Measurements from ENCODE around the gene RNU1-2.
"Not testable (repeated sequence)": the region's sequence is repeated elsewhere in the genome, so short reads cannot be mapped to it uniquely, and the experiment has no call there.

Gene RNU1-2

DNA sequence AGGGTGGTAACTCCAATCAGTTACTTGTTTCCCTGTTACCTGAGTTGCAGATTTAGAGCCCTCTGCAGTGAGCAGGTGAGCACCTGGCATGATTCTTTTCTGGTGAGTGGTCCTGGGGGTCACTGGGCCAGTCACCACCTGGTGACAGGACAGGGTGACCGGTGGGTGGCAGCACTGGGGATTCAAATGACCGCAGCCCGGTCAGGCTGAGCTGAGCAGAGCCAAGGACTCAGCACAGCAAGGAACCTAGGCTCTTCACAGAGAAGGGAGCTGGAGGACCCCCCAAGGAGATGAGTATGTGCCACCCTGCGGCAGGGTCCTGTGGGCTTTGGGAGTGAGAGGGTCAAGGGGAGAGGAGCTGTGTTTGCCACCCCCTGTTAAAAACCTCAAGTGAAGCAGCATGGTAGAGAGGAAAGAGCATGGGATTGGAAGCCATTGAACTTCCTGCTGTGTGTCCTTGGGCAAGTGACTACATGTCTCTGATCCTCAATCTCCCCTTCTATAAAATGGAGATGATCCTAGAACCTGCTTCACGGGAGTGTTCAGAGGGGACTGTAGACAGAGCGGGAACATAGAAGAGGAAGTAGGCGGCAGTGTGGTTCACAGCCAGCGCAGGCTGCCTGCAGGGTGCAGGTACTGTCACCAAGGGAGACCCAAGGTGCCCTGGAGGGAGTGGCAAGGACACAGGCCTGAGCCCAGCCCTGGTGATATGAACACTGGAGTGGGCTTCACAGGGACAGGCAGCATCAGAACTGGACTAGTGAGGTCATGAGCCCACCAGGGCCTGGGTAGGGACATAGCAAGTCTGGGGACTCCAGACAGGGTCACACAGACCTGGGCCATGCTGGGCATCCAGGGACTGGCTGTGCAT, 16.3 kb downstream of the RNU1-2 start:
- peak; percentile 27 for DNase-seq

DNA sequence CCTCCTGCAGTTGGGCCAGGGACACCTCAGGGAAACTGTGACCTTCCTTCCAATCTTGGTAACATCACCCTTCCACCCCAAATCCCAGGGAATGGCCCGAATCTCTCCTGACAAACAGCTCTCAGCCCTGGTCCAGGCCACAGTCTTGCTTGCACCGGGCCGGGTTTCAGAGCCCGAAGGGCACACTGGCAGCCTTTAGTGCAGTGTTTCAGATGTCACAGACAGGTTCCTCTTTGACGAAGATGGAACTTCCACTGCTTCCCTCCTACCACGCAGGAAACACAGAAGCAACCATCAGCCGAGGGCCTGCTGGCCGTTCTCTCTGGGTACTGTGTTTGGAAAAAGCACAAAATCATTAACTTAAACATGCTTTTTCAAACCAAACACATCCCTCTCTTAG, 17.0 kb downstream of the RNU1-2 start:
- not testable (repeated sequence) for DNase-seq

DNA sequence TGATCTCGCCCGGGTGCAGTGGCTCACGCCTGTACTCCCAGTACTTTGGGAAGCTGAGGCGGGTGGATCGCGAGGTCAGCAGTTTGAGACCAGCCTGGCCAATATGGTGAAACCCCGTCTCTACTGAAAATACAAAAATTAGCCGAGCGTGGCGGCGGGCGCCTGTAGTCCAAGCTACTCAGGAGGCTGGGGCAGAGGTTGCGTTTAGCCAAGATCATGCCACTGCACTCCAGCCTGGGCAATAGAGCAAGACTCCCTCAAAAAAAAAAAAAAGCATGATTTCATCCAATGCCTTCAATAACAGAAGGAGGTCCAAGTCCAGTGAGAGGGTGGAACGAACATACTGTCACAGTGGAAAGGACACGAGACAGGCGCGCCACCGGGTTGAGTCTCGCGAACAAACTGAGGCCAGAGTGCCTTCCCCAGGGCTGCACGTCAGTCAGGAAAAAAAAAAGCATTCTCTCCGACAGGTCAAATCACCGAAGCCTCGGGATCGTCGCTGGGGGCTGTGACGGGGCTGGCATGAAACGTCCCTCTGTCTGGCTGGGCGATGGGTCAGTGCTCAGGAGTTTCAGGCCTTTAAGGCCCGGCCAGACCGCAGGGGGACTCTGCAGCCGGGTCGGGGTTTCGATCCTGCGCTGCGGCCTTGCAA, 17.5 kb downstream of the RNU1-2 start:
- no peak for DNase-seq

DNA sequence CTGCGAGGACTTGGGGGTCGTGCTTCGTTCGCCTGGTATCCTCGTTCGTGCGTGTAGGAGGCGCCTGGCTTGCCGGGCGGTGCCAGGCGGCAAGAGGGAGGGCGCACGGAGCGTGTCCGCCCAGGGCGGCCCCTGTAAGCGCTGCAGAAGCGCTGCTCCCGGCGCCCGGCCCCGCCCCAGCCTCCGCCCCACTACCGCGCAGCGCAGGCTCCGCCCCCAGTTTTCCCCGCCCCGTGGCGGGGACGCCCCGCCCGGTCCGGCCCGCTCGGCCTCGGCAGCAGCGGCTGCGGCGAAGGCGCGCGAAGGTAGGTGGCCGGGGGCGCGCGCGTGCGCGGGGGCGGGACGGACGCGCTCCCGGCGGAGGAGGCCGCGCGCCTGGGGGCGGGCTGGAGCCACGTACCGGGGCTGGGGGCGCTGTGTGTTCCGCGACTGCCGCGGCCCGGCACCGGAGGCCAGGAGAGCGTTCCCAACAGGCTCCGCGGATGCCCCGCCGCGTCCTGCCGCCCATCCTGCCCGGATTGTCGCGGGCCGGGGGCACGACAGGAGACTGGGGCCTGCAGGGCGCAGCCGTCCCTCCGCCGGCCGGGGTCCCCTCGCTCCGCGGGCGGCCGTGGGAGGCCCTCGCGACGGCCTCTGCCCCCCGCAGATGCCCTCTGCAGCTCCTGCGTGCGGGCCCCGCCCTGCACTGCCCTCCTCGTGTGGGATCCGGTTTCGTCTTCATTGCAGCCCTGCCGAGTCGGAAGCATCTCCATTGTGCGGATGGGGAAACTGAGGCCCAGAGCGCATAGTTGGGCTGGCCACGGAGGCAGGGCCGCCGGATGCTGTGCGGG, 18.3 kb downstream of the RNU1-2 start:
- peak; percentile 97 for DNase-seq

DNA sequence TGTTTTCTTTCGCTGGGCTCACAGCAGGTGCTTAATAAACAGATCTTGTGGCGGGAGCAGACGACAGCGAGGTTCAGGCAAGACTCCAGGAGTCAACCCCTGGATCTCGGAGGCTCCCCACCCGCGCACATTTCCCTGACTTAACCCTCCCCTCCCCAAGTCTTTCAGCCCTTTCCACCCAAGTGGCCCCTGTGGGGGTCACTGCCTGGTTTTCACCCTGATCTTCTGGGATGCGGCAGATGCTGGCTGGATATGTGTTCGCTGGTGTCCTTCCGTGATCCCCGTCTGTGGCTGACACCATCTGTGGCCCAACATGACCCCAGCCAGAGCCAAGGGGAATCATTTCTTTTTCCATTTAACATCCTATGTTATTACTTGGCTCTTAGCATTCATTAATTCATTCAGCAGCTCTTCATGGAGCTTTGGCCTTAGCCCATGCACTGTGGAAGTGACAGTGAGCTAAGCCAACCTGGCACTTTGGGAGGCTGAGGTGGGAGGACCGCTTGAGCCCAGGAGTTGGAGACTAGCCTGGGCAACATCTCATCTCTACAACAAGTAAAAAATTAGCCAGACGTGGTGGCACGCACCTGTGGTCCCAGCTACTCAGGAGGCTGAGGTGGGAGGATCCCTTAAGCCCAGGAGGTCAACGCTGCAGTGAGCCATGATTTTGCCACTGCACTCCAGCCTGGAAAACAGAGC, 19.3 kb downstream of the RNU1-2 start:
- not testable (repeated sequence) for DNase-seq

DNA sequence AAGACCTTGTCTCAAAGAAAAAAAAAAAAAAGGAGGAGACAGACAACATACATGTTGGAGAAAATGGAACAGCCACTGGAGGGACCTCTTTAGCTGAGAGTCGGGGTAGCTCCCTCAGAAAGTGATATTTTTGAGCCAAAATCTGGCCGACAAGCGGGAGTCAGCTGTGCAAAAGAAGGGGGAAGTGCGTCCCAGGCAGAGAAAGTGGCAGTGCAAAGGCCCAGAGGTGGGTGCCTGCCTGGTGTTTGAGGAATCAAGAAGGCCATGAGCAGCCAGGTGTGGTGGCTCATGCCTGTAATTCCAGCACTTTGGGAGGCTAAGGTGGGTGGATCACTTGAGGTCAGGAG, 19.8 kb downstream of the RNU1-2 start:
- DNase-seq = no peak

DNA sequence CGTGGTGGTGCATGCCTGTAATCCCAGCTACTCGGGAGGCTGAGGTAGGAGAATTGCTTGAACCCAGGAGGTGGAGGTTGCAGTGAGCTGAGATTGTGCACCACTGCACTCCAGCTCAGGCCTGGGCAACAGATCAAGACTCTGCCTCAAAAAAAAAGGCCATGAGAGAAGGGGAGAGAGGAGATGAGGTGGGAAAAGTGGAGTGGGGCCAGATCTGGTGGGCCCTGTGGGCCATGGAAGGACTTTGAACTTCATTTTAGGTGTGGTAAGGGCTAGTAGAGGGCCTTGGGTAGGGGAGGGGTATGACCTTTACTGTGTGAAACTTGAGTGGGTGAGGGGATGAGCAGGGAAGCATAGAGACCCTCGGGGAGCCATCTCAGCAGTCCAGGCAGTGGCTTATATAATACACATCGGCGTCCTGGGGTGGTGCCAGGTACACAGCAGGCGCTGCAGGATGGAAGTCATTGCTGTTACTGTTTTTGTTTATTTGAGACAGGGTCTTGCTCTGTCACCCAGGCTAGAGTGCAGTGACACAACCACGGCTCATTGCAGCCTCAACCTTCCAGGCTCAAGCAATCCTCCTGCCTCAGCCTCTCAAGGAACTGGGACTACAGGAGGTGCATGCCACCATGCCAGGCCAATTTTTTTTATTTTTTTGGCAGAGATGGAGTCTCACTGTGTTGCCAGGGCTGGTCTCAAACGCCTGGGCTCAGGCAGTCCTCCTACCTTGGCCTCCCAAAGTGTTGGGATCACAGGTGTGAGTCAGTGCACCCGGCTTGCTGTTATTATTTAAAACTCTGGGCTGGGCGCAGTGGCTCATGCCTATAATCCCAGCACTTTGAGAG, 20.5 kb downstream of the RNU1-2 start:
- not testable (repeated sequence) for DNase-seq

DNA sequence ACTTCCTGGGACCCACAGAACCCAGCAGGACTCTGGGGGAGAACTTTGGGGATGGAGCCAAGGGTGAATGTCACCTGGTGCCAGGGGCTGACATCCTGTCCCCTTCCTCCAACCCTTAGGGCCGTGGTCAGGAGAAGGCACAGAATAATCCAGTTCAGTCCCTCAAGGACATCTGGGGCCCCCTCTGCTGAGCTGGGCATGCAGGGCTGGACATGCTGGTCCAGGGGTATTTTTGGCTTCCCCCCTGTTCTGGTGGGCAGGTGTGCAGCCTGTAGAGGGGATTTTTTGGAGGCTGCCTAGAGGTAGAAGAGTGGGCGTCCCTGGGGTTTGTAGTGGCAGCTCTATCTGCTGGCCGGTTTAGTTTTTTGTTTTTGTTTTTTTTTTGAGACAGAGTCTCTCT, 22.6 kb downstream of the RNU1-2 start:
- DNase-seq = no peak

DNA sequence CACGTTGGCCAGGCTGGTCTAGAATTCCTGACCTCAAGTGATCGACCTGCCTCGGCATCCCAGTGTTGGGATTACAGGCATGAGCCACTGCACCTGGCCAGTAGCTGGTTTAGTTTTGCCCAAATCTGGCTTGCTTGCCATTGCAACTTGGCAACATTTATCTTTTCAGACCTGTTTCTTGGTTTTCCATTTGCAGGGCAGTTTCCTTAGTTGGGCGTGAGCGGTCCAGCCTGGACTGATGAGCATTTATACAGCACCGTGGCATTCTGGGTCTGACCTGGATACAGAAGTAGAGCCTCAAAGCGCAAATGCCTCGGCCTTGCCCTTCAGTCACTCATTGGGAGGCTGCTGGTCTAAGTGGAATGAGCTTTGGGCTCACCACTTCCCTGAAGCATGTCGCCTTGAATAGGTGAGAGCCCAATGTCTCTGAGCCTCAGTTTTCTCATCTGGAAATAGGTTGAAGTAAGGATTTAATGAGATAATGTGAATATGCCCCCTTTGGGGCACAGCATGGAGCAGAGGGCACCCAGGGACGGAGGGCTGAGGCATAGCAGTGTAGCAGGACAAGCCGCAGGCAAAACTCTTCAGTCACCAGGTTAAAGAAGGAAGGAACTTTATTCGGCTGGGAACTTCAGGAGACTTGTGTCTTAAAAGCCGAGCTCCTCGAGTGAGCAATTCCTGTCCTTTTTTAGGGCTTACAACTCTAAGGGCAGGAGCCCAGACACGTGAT, 23.3 kb downstream of the RNU1-2 start:
- not testable (repeated sequence) for DNase-seq

DNA sequence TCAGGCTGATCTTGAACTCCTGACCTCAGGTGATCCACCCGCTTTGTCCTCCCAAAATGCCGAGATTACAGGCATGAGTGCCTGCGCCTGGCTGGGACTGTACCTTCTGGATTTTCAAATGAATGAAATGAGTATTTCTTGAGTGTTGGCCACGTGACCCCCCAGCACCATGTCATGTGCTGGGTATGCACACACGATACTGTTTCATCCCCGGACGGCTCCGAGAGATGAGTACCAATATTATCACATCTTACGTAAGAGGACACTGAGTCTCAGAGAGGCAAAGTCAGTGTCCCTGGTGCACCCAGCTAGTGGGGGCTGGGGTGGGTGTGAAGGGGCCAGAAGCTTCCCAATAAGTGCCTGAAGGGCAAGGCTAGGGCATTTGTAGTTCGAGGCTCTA, 25.2 kb downstream of the RNU1-2 start:
- DNase-seq = no peak

DNA sequence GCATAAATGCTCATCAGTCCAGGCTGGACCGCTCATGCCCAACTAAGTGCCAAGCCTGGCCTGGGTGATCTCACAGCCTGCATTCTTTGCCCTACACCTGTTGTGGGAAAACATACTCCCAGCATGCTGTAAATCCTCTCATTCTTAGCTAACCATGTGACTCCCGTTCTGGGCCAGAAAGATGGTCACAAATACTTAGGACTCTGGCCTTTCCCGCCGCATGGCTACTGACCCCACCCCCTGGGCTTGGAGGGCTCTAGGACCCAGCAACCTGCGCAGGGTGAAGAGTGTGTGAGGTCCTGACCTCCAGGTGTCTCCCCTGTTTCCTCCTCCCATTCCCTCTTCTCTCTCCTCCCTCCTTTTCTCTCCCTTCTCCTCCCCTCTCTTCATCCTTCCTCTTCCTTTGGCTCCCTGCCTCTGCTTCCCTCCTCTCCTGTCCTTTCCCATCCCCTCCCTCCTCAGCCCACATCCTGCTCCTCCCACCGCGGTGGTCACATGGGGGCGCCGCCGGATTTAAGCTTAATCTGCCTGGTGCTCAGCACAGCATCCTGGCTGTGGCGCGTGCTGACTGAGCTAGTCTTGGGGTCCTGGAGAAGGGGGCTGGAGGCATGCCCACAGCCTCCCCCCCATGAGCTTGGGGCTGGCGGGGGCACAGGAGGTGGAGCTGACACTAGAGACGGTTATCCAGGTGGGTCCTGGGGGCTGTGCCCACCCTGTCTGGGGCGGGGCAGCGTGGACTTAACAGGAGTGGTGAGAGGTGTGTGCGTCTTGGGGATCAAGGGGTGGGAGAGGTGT, 25.8 kb downstream of the RNU1-2 start, which contains the start of gene CROCC:
CROCC (plus strand) TSS at position 541 of the 795 bp plus-strand sequence; CDS start at position 629, 88 bp downstream.
- DNase-seq = no peak

DNA sequence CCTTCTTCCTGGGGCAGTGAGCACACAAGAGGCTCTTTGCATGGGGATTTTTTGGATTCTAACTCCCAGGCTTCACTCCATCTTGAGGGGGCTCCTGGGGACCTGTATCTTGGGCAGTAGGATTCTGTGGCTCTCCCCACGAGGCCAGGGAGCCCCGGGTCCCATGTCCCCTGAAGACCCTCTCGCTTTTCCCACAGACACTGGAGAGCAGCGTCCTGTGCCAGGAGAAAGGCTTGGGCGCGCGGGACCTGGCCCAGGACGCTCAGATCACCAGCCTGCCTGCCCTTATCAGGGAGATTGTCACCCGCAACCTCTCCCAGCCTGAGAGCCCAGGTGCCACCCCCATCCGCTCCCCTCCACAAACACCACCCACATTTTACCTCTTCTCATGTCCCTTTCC, 26.7 kb downstream of the RNU1-2 start:
- no peak for DNase-seq

DNA sequence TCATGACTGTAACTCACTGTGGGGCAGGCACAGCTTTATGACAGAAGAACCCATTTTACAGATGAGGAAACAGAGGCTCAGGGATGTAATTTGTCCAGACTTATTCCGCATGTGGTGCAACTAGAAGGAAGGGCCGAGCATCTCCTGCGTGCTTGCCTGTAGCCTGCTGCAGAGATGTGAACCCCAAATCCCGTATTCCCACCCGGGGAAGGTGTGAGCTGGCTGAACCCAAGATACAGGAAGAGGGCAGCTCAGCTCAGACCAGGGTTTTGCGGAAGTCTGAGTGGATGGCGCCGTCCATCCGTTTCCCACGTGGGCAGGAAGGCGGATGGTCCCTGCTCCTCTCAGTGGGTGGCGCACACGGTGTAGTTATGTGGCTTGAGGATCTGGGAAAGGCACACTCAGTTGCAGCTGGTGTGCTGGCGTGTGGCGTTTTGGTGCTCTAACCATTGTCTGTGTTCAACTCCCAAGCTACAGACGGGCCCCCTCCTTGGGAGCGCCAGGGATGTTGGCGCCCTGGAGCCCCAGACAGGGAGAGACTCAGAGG, 27.2 kb downstream of the RNU1-2 start:
- DNase-seq = no peak

DNA sequence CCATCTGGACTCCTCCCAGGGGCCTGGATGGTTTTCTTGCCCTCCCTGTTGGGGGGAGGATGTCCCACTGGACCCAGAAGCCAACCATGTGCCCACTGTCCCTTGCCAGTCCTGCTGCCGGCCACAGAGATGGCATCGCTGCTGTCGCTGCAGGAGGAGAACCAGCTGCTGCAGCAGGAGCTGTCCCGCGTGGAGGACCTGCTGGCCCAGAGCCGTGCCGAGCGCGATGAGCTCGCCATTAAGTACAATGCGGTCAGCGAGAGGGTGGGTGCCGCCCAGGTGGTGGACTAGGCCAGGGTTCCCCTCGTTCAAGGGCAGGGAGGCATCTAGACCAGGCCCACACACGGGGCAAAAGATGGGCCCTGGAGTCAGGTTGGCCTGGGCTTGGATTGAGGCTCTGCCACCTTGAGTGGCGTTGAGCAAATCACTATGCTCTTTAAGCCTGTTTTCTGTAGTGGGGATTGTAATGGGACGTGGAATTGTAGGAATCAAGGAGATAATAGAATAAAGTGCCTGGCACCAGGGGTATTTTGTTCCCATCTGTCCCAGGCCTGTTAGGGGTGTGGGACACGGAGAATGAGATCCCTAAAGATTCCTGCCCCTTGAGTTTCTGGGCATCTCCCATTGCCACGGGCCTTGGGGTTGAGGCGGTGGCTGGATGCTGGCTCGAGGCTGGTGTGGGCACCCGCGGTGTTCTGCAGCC, 28.6 kb downstream of the RNU1-2 start:
- no peak for DNase-seq

DNA sequence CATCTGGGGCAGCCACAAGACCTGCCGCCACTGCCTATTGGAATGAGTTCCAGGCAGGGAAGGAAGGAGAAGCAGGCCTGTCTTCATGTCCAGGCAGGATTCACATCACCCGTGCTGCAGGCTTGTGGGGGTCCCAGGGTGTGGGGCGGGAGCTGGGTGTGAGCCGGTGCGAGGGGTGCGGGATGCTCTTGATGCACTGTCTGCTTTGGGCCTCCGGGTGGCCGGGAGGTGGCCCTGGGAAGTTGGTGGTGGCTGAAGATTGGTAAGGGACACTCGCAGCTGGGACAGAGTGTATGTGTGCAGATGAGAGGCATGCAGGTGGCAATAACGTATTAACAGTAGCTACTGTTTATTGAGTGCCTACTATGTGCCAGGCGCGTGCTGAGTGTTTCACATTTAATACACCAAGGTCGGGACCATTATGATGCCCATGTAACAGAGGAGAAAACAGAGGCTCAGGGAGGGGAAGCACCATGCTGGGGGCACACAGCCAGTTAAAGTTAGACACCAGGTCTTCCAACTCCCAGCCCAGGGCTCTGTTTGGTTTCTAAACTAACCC, 29.2 kb downstream of the RNU1-2 start:
- DNase-seq = no peak

DNA sequence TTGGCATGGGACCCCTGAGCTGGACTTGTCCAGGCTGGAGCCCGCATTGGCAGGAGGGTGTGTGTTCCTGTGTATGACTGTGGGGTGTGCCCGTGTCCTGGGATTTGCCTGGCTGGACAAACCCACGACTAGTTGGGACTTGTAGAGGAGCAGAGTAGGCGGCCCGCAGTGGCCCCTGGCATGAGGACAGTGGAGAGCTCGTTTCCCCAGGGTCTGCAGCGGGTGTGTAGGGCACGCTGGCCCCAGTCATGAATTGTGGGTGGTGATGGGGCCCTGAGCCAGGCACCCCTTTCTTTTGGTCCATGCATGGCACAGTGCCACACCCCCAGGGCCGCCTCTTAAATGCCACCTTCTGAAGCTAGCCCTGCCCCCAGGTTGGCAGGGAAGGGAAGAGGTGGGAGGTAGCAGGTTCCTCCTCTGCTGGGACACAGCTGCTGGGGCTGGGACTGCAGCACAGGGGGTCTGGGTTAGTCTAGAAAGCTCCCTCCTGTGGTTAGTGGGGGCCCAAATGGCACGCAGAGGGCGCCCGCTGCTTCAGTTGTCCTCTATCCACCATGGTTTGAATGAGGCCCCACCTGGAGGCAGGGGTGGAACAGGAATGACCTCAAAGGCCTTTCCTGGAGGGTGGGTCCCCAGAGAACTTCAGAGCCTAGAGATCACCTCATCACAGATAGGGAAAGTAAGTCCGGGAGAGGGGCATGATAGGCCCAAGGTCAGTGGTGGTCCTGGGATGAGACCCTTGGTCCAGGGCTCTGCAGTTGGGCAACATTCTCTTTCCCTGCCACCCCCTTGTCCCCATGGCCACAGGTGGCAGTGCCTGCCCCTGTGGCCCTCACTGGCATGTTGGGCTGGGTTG, 30.1 kb downstream of the RNU1-2 start:
- DNase-seq = no peak

DNA sequence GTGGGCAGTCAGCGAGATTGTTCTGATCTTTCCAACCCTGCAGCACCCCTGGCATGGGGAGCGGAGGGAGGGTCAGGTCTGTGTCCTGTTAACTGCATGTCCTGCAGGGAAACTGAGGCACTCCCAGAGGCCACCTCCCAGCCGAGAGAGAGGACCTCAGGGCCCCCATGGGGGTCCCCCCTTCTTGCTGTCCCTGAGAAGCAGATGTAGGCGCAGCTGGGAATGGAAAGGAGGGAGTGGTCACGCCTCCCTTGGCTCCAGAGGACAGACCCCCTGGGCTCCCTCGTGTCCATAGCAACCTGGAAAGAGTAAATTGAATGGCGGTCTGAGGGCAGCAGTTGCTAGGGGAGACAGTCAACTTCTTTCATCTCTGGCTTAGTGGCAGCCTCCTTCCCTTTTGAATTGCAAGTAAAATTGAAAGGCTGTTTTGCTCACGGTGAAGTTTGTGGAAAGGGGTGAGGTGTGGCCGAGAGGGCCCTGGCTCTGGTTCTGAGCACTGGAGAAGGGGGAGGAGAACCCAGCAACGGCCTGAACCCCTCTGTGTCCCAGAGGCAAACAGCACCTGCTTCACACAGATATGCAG, 30.8 kb downstream of the RNU1-2 start:
- no peak for DNase-seq

DNA sequence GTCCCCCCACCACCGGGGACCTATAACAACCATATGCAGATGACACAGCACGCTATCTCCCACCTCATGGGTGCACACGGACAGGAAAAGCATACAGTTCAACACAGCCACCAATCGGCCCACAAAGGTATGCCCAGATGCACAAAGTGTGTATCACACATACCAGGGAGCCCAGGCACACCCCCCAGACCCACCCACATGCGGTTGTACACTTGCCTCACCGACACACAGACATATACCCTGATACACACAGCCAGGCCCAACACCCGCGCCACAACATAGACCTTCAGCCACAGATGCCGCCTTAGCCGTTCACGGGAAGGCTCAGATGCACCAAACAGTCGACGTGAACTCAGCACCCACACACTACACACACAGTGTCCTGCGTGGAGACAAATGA, 31.5 kb downstream of the RNU1-2 start:
- DNase-seq = no peak

Measured in activated CD4-positive, CD25-positive, alpha-beta regulatory T cell treated with anti-CD3 and anti-CD28 coated beads, Interleukin-2, amount 50 U/mL, for 72 hours (primary cell).